HCT116 (cell line): Measurements from ENCODE around the gene PLEKHA6. TPM values are rescaled to one million over a fixed set of nuclear protein-coding genes. Genes with fewer than 3 reads are reported as not detected.

ENCODE experiments used
- ATAC-seq: fragments of 200-7000 bp; cut with Tn5 transposase; 2 replicates; pipeline ENCODE4 v1.9.1; 2020; ENCODE audit warnings: mild to moderate bottlenecking, moderate library complexity
- BruUV-seq: library from RNA; stranded (reverse); fragments of 400-500 nt; replicated peaks from 2 replicates; lab custom pipeline; 2021; lab: Mats Ljungman, UMichigan
- CTCF ChIA-PET: fragments of 300-600 bp; sonication (Branson Sonifier 250); formaldehyde crosslinking; loops from one replicate; lab custom pipeline; 2021; ENCODE audit warnings: antibody characterized with exemption; lab: Charles Lee
- POLR2A ChIA-PET: fragments of 300-600, 350-600 bp; sonication (Branson Sonifier 250); formaldehyde crosslinking; loops from one replicate; lab custom pipeline; 2021; ENCODE audit warnings: antibody characterized with exemption; lab: Charles Lee
- RAD21 ChIA-PET, 2 experiments: fragments of 300-600 bp; sonication (Branson Sonifier 250); formaldehyde crosslinking; loops; one replicate each; lab custom pipeline; 2023; ENCODE audit warnings: low total read pairs in 2 of 2; ENCODE audit not compliant: uncharacterized antibody in 2 of 2, unreplicated experiment in 2 of 2, low non-redundant PET in 1 of 2; lab: Charles Lee
- DNase-seq: peaks from one replicate; pipeline ENCODE4 v3.0.0-alpha.2; 2010; ENCODE audit warnings: low read depth, low spot score
- H2AFZ ChIP-seq: fragments of 200-600 bp; shearing (Covaris generic), sonication (generic); 2 replicates; pipeline ENCODE4 v1.6.1; 2017; ENCODE audit warnings: low read depth, mixed run types, mixed read lengths, antibody characterized with exemption, low read length; ENCODE audit not compliant: poor library complexity, severe bottlenecking
- H3K27ac ChIP-seq: 2 replicates; pipeline ENCODE4 v1.5.1; 2012; ENCODE audit warnings: low read depth, low read length
- H3K27me3 ChIP-seq: fragments of 200-600 bp; sonication (generic); 2 replicates; pipeline ENCODE4 v1.6.1; 2016; ENCODE audit warnings: mixed run types, low read length, mixed read lengths; ENCODE audit not compliant: insufficient read depth
- H3K36me3 ChIP-seq, 2 experiments: fragments of 200-500 bp in 1 of 2; fragments of 200-600 bp in 1 of 2; sonication (Bioruptor generic) in 1 of 2; sonication (generic) in 1 of 2; 2 replicates each; pipeline versions ENCODE4 v1.5.1 to v1.6.1; 2014 to 2016; ENCODE audit warnings: low read length in 2 of 2, inconsistent platforms in 1 of 2, mixed read lengths in 1 of 2, mixed run types in 1 of 2; ENCODE audit not compliant: insufficient read depth in 2 of 2, control insufficient read depth in 1 of 2
- H3K4me1 ChIP-seq, 2 experiments: fragments of 200-600 bp in 1 of 2; sonication (generic) in 1 of 2; 2 replicates each; pipeline versions ENCODE4 v1.5.1 to v1.6.1; 2012 to 2017; ENCODE audit warnings: low read length in 2 of 2, inconsistent platforms in 1 of 2, mild to moderate bottlenecking in 1 of 2, mixed read lengths in 1 of 2, mixed run types in 1 of 2, moderate library complexity in 1 of 2; ENCODE audit not compliant: insufficient read depth in 2 of 2, control insufficient read depth in 1 of 2
- H3K4me2 ChIP-seq: fragments of 200-600 bp; sonication (generic); 2 replicates; pipeline ENCODE4 v1.6.1; 2017; ENCODE audit warnings: mixed run types, low read length, mixed read lengths
- H3K4me3 ChIP-seq, 2 experiments: fragments of 200-600 bp in 1 of 2; sonication (generic) in 1 of 2; replicated peaks in 1 of 2; 2 replicates each; pipeline ENCODE4 v1.5.1; 2011 to 2016; ENCODE audit warnings: low read length in 2 of 2, control low read depth in 1 of 2, low read depth in 1 of 2, mild to moderate bottlenecking in 1 of 2, mixed read lengths in 1 of 2, mixed run types in 1 of 2
- H3K79me2 ChIP-seq: fragments of 200-600 bp; sonication (generic); 2 replicates; pipeline ENCODE4 v1.6.1; 2017; ENCODE audit warnings: mild to moderate bottlenecking, mixed run types, low read length, moderate library complexity, mixed read lengths; ENCODE audit not compliant: insufficient read depth
- H3K9ac ChIP-seq: fragments of 200-600 bp; sonication (generic); 2 replicates; pipeline ENCODE4 v1.6.1; 2016; ENCODE audit warnings: low read length, mixed read lengths
- H3K9me2 ChIP-seq: fragments of 200-600 bp; sonication (generic), shearing (Covaris generic); 2 replicates; pipeline ENCODE4 v1.6.1; 2017; ENCODE audit warnings: mixed run types, mild to moderate bottlenecking, moderate library complexity; ENCODE audit not compliant: insufficient read depth
- H3K9me3 ChIP-seq, 2 experiments: fragments of 200-500 bp in 1 of 2; fragments of 200-600 bp in 1 of 2; sonication (Bioruptor generic) in 1 of 2; sonication (generic) in 1 of 2; 2 replicates each; pipeline ENCODE4 v1.6.1; 2014 to 2017; ENCODE audit warnings: low read length in 2 of 2, mixed read lengths in 2 of 2, inconsistent platforms in 1 of 2, low read depth in 1 of 2, mild to moderate bottlenecking in 1 of 2, mixed run types in 1 of 2, moderate library complexity in 1 of 2; ENCODE audit not compliant: control insufficient read depth in 1 of 2, insufficient read depth in 1 of 2
- H4K20me1 ChIP-seq: fragments of 200-600 bp; sonication (generic), shearing (Covaris generic); 2 replicates; pipeline ENCODE4 v1.6.1; 2017; ENCODE audit warnings: mixed run types, mild to moderate bottlenecking, moderate library complexity; ENCODE audit not compliant: insufficient read depth
- CTCF ChIP-seq, 3 experiments: fragments of 200-600 bp in 1 of 3; sonication (generic) in 1 of 3; IDR thresholded peaks in 2 of 3; conservative IDR thresholded peaks in 1 of 3; 2 replicates each; pipeline ENCODE4 v1.5.1; 2012 to 2017; ENCODE audit warnings: low read depth in 2 of 3, low read length in 2 of 3, antibody characterized with exemption in 1 of 3, borderline replicate concordance in 1 of 3, control low read depth in 1 of 3, mild to moderate bottlenecking in 1 of 3, mixed read lengths in 1 of 3, mixed run types in 1 of 3, moderate library complexity in 1 of 3; ENCODE audit not compliant: insufficient read depth in 1 of 3
- RAD21 ChIP-seq: IDR thresholded peaks from 2 replicates; pipeline ENCODE4 v1.6.1; 2012; ENCODE audit warnings: low read depth, mild to moderate bottlenecking
- ZNF274 ChIP-seq: fragments of 200-500 bp; sonication (Bioruptor generic); IDR thresholded peaks from 2 replicates; pipeline ENCODE4 v1.6.1; 2014; ENCODE audit warnings: mild to moderate bottlenecking, low read depth, low read length, inconsistent platforms
- intact Hi-C: fragments of 100-400 bp; cut with micrococcal nuclease; formaldehyde crosslinking; loops from 2 replicates; pipeline ENCODE4 v1.10.0; 2022
- total RNA-seq: library from RNA; stranded (reverse); gene quantifications from one replicate; pipeline ENCODE4 v1.2.1, GENCODE V29; 2021; ENCODE audit not compliant: unreplicated experiment

The PLEKHA6 gene
- total RNA-seq, 1 experiment from 2014 or later, result 13.1 TPM

GRCh38 chr1:204383163-204383904 lies 23.6 kb upstream of the PLEKHA6 start:
- no peak for DNase-seq
- intact Hi-C loops, result no loop called here
- POLR2A ChIA-PET, result no interaction called here

More at GRCh38 chr1:204383163-204383904, 23.6 kb upstream of the PLEKHA6 start:
- no peaks in the 10 kb centered on the region for H3K36me3 ChIP-seq
- H3K4me2 ChIP-seq, result no peak overlapping the region
- H3K9me2 ChIP-seq, result no peaks in the 10 kb centered on the region
- H2AFZ ChIP-seq, result no peak overlapping the region
- no peaks in the 10 kb centered on the region for H3K27me3 ChIP-seq
- H3K4me1 ChIP-seq, result peaks cover 5 to 17% of the 10 kb centered on the region in 2 experiments; a peak in 3 of 4 replicates
- no peaks in the 10 kb centered on the region for H4K20me1 ChIP-seq
- H3K9me3 ChIP-seq, result no peaks in the 10 kb centered on the region
- no peak overlapping the region for H3K4me3 ChIP-seq
- no peak for ATAC-seq
- H3K27ac ChIP-seq, result no peak overlapping the region
- no TSS peak for BruUV-seq
- no peak overlapping the region for H3K9ac ChIP-seq
- H3K79me2 ChIP-seq, result no peaks in the 10 kb centered on the region
- ChIA-PET RAD21 (no interaction called here), CTCF (interaction anchor here (1.5 kb wide), 1 partner anchor 15 kb away, joined by 11 read pairs; no protein-coding TSS in a partner anchor)
- TF ChIP-seq CTCF (IDR thresholded peaks at IDR 0.05 in 2 of 3, conservative IDR thresholded peaks at IDR 0.05 in 1 of 3; ENCODE audit: borderline replicate concordance in 1 of 3, insufficient read depth in 1 of 3, low read depth in 2 of 3, low read length in 2 of 3) (no peak), ZNF274 (no peak), RAD21 (peak; percentile 37; the same call in 1 of the 2 replicates)
